ENCODE data around the gene IGFBP4.

The IGFBP4 gene

GRCh38 chr17:40484285-40484972 is 41.2 kb downstream of the IGFBP4 start:
- no peak for DNase-seq
- in situ Hi-C loops (cut with MboI; ENCODE audit: low pct_unique_long_range_greater_than_20kb, low sequenced_read_pairs): no loop called here

- in situ Hi-C loops (cut with MboI; ENCODE audit: low pct_unique_long_range_greater_than_20kb, low sequenced_read_pairs): no loop called here
- no peak for DNase-seq
These were observed 41.8 kb downstream of the IGFBP4 start for GRCh38 chr17:40484973-40485530.

GRCh38 chr17:40485851-40486521 is 42.7 kb downstream of the IGFBP4 start:
- in situ Hi-C loops (cut with MboI; ENCODE audit: low pct_unique_long_range_greater_than_20kb, low sequenced_read_pairs): no loop called here

GRCh38 chr17:40486522-40487370 is 43.5 kb downstream of the IGFBP4 start:
- in situ Hi-C loops (cut with MboI; ENCODE audit: low pct_unique_long_range_greater_than_20kb, low sequenced_read_pairs): no loop called here
- no peak for DNase-seq

More at GRCh38 chr17:40485851-40486521, 42.7 kb downstream of the IGFBP4 start:
- peak; percentile 75 for DNase-seq

GRCh38 chr17:40487371-40488020 is 44.2 kb downstream of the IGFBP4 start:
- in situ Hi-C loops (cut with MboI; ENCODE audit: low pct_unique_long_range_greater_than_20kb, low sequenced_read_pairs): no loop called here
- no peak for DNase-seq

GRCh38 chr17:40490289-40490853 is 47.1 kb downstream of the IGFBP4 start:
- in situ Hi-C loops (cut with MboI; ENCODE audit: low pct_unique_long_range_greater_than_20kb, low sequenced_read_pairs): no loop called here
- no peak for DNase-seq

GRCh38 chr17:40490982-40491381 is 47.7 kb downstream of the IGFBP4 start:
- in situ Hi-C loops (cut with MboI; ENCODE audit: low pct_unique_long_range_greater_than_20kb, low sequenced_read_pairs): no loop called here
- no peak for DNase-seq

- in situ Hi-C loops (cut with MboI; ENCODE audit: low pct_unique_long_range_greater_than_20kb, low sequenced_read_pairs): no loop called here
These were observed 48.2 kb downstream of the IGFBP4 start for GRCh38 chr17:40491486-40491885.

GRCh38 chr17:40493697-40494096 is 50.4 kb downstream of the IGFBP4 start:
- no peak for DNase-seq
- in situ Hi-C loops (cut with MboI; ENCODE audit: low pct_unique_long_range_greater_than_20kb, low sequenced_read_pairs): no loop called here

More at GRCh38 chr17:40491486-40491885, 48.2 kb downstream of the IGFBP4 start:
- DNase-seq: no peak

- in situ Hi-C loops (cut with MboI; ENCODE audit: low pct_unique_long_range_greater_than_20kb, low sequenced_read_pairs): no loop called here
- no peak for DNase-seq
These were observed 51.9 kb downstream of the IGFBP4 start for GRCh38 chr17:40495140-40495539.

- in situ Hi-C loops (cut with MboI; ENCODE audit: low pct_unique_long_range_greater_than_20kb, low sequenced_read_pairs): no loop called here
- no peak for DNase-seq
These were observed 52.9 kb downstream of the IGFBP4 start for GRCh38 chr17:40496170-40496569.

- in situ Hi-C loops (cut with MboI; ENCODE audit: low pct_unique_long_range_greater_than_20kb, low sequenced_read_pairs): no loop called here
- DNase-seq: no peak
These were observed 53.6 kb downstream of the IGFBP4 start for GRCh38 chr17:40496634-40497420.

- in situ Hi-C loops (cut with MboI; ENCODE audit: low pct_unique_long_range_greater_than_20kb, low sequenced_read_pairs): no loop called here
- DNase-seq: no peak
These were observed 54.4 kb downstream of the IGFBP4 start for GRCh38 chr17:40497695-40498094.

GRCh38 chr17:40498281-40499084 is 55.2 kb downstream of the IGFBP4 start:
- DNase-seq: no peak
- in situ Hi-C loops (cut with MboI; ENCODE audit: low pct_unique_long_range_greater_than_20kb, low sequenced_read_pairs): no loop called here

- in situ Hi-C loops (cut with MboI; ENCODE audit: low pct_unique_long_range_greater_than_20kb, low sequenced_read_pairs): no loop called here
- DNase-seq: peak; percentile 63
These were observed 56.4 kb downstream of the IGFBP4 start for GRCh38 chr17:40499551-40500189.

- in situ Hi-C loops (cut with MboI; ENCODE audit: low pct_unique_long_range_greater_than_20kb, low sequenced_read_pairs): no loop called here
- DNase-seq: no peak
These were observed 56.9 kb downstream of the IGFBP4 start for GRCh38 chr17:40500190-40500589.

- no peak for DNase-seq
- in situ Hi-C loops (cut with MboI; ENCODE audit: low pct_unique_long_range_greater_than_20kb, low sequenced_read_pairs): no loop called here
These were observed 57.5 kb downstream of the IGFBP4 start for GRCh38 chr17:40500709-40501108.
